ENCODE measurements around the gene TLL1.

- TF ChIP-seq YY1 (IDR thresholded peaks at IDR 0.05; ENCODE audit: low read depth) (no peak), CTCF (IDR thresholded peaks at IDR 0.05) (no peak), POLR2AphosphoS5 (IDR thresholded peaks at IDR 0.05; ENCODE audit: low read depth, low read length) (no peak), TCF12 (IDR thresholded peaks at IDR 0.05) (no peak), REST (IDR thresholded peaks at IDR 0.05; ENCODE audit: low read depth, low read length) (no peak), FOXJ3 (CRISPR knock-in tag; IDR thresholded peaks at IDR 0.05) (no peak), EP300 (IDR thresholded peaks at IDR 0.05; ENCODE audit: borderline replicate concordance in 1 of 2, low read depth in 1 of 2, low read length in 1 of 2) (no peak), USF1 (IDR thresholded peaks at IDR 0.05; ENCODE audit: borderline replicate concordance, low read depth) (no peak), SIN3A (IDR thresholded peaks at IDR 0.05; ENCODE audit: borderline replicate concordance, low read depth, low read length) (no peak), PBX3 (IDR thresholded peaks at IDR 0.05) (no peak), GATA2 (CRISPR knock-in tag; IDR thresholded peaks at IDR 0.05) (no peak), TEAD4 (IDR thresholded peaks at IDR 0.05; ENCODE audit: borderline replicate concordance, insufficient read depth) (no peak)
These were observed 267.9 kb downstream of the TLL1 start for GRCh38 chr4:166140951-166141350.

Data from SK-N-SH (cell line).